ENCODE measurements around the gene MRTFA. TPM values are rescaled to one million over a fixed set of nuclear protein-coding genes. Genes with fewer than 3 reads are reported as not detected.

Gene MRTFA
- total RNA-seq, 3 donors from 2014 or later (not counting 1 experiment from before 2014, with no cell fraction given), result 81.8 to 91.9 (median 83.5) TPM

DNA sequence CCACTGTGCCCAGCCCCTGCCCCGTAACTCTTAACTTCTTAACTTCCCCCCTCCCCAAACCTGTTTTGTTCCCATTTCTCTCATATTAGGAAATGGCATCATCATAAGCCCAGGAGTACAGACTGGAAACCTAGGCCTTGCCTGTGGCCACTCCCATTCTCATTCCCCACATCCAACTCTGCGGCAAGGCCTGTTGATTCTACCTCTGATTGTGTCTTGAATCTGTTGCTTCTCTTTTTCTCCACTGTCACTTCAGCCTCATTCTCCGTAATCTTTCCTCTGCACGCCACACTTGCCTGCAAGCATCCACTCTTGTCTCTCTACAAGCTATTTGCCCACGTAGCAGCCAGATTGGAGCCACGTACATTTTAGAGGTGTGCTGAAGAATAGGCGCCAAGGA is 240.9 kb downstream of the MRTFA start:
- no peaks in the 10 kb centered on the region for H3K9me3 ChIP-seq (ENCODE audit: control insufficient read depth, insufficient read depth, low read length)
- Mint-ChIP-seq H3K27me3 (ENCODE audit: low read depth in 2 of 2) (no peaks in the 10 kb centered on the region), H3K4me1 (peaks cover 40 to 45% of the 10 kb centered on the region in 2 donors), H3K36me3 (peaks cover 5% of the 10 kb centered on the region), H3K9me3 (no peaks in the 10 kb centered on the region), H3K4me3 (no peak overlapping the region), H3K27ac (peak overlapping the region in 1 of 2 donors; percentile 2)
- no peak overlapping the region for H3K4me3 ChIP-seq (ENCODE audit: low read length)
- no peaks in the 10 kb centered on the region for H3K36me3 ChIP-seq (ENCODE audit: control insufficient read depth, insufficient read depth, low read length)
- TF ChIP-seq, protein P1, sequence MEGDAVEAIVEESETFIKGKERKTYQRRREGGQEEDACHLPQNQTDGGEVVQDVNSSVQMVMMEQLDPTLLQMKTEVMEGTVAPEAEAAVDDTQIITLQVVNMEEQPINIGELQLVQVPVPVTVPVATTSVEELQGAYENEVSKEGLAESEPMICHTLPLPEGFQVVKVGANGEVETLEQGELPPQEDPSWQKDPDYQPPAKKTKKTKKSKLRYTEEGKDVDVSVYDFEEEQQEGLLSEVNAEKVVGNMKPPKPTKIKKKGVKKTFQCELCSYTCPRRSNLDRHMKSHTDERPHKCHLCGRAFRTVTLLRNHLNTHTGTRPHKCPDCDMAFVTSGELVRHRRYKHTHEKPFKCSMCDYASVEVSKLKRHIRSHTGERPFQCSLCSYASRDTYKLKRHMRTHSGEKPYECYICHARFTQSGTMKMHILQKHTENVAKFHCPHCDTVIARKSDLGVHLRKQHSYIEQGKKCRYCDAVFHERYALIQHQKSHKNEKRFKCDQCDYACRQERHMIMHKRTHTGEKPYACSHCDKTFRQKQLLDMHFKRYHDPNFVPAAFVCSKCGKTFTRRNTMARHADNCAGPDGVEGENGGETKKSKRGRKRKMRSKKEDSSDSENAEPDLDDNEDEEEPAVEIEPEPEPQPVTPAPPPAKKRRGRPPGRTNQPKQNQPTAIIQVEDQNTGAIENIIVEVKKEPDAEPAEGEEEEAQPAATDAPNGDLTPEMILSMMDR (IDR thresholded peaks at IDR 0.05), result no peak
- DNase-seq (no peak), ATAC-seq (no peak)
- intact Hi-C loops (cut with micrococcal nuclease), result no loop called here
- 85% methylated on average over 7 of the region's 7 CpGs for WGBS (ENCODE audit: insufficient coverage)
- no peak overlapping the region for H3K27ac ChIP-seq (ENCODE audit: low read length)
- H3K27me3 ChIP-seq (ENCODE audit: control insufficient read depth, insufficient read depth, low read length), result no peaks in the 10 kb centered on the region
- H3K4me1 ChIP-seq (ENCODE audit: control insufficient read depth, insufficient read depth, low read length), result peaks cover 26% of the 10 kb centered on the region

DNA sequence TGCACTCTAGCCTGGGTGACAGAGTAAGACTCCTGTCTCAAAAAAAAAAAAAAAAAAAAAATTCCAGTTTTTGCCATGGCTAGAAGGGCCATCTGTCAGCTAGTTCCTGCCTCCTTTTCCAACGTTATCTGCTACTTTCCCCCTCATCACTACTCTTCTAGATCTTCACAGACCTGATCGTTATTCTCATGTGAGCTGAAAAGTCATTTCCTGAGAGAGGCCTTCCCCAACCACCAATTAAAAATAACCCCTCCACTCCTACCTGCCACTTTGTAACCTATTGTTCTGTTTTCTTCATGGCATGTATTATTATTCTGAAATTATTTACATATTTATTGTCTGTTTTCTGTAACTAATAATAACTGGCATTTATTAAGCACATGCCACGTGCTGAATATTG is 241.9 kb downstream of the MRTFA start:
- peaks cover 35% of the 10 kb centered on the region in 2 donors for H3K4me1 Mint-ChIP-seq
- 10% methylated on average over 2 of the region's 3 CpGs for WGBS (ENCODE audit: insufficient coverage)
- no peak overlapping the region for H3K4me3 Mint-ChIP-seq
- no peak for ATAC-seq
- H3K4me3 ChIP-seq (ENCODE audit: low read length), result no peak overlapping the region
- TF ChIP-seq, protein P1 (IDR thresholded peaks at IDR 0.05), result no peak
- no peaks in the 10 kb centered on the region for H3K36me3 ChIP-seq (ENCODE audit: control insufficient read depth, insufficient read depth, low read length)
- H3K27ac Mint-ChIP-seq, result no peak overlapping the region
- H3K27ac ChIP-seq (ENCODE audit: low read length), result no peak overlapping the region
- H3K27me3 Mint-ChIP-seq (ENCODE audit: low read depth in 2 of 2), result no peaks in the 10 kb centered on the region
- peaks cover 16% of the 10 kb centered on the region for H3K4me1 ChIP-seq (ENCODE audit: control insufficient read depth, insufficient read depth, low read length)
- H3K27me3 ChIP-seq (ENCODE audit: control insufficient read depth, insufficient read depth, low read length), result no peaks in the 10 kb centered on the region
- no peaks in the 10 kb centered on the region for H3K9me3 Mint-ChIP-seq
- DNase-seq, result no peak
- H3K36me3 Mint-ChIP-seq, result peaks cover 5% of the 10 kb centered on the region
- intact Hi-C loops (cut with micrococcal nuclease), result no loop called here
- H3K9me3 ChIP-seq (ENCODE audit: control insufficient read depth, insufficient read depth, low read length), result no peaks in the 10 kb centered on the region

- no peaks in the 10 kb centered on the region for H3K27me3 ChIP-seq (ENCODE audit: control insufficient read depth, insufficient read depth, low read length)
- H3K9me3 Mint-ChIP-seq, result no peaks in the 10 kb centered on the region
- H3K27ac ChIP-seq (ENCODE audit: low read length), result no peak overlapping the region
- H3K4me1 Mint-ChIP-seq, result peaks cover 29 to 36% of the 10 kb centered on the region in 2 donors
- intact Hi-C loops (cut with micrococcal nuclease), result no loop called here
- TF ChIP-seq, protein P1 (IDR thresholded peaks at IDR 0.05), result no peak
- no peak overlapping the region for H3K4me3 Mint-ChIP-seq
- no peak overlapping the region for H3K4me3 ChIP-seq (ENCODE audit: low read length)
- ATAC-seq (no peak), DNase-seq (no peak)
- no peaks in the 10 kb centered on the region for H3K9me3 ChIP-seq (ENCODE audit: control insufficient read depth, insufficient read depth, low read length)
- no peak overlapping the region for H3K27ac Mint-ChIP-seq
- H3K27me3 Mint-ChIP-seq (ENCODE audit: low read depth in 2 of 2), result no peaks in the 10 kb centered on the region
- WGBS (ENCODE audit: insufficient coverage), result 95% methylated on average over 2 of the region's 2 CpGs
- H3K36me3 Mint-ChIP-seq, result peaks cover 5% of the 10 kb centered on the region
- no peaks in the 10 kb centered on the region for H3K36me3 ChIP-seq (ENCODE audit: control insufficient read depth, insufficient read depth, low read length)
- peaks cover 9% of the 10 kb centered on the region for H3K4me1 ChIP-seq (ENCODE audit: control insufficient read depth, insufficient read depth, low read length)
Observed at GRCh38 chr22:40392618-40393017, 243.9 kb downstream of the MRTFA start.

- H3K4me1 ChIP-seq (ENCODE audit: control insufficient read depth, insufficient read depth, low read length), result no peaks in the 10 kb centered on the region
- H3K9me3 ChIP-seq (ENCODE audit: control insufficient read depth, insufficient read depth, low read length), result no peaks in the 10 kb centered on the region
- TF ChIP-seq, protein P1 (IDR thresholded peaks at IDR 0.05), result no peak
- H3K36me3 Mint-ChIP-seq, result peaks cover 5% of the 10 kb centered on the region
- no peak overlapping the region for H3K4me3 Mint-ChIP-seq
- intact Hi-C loops (cut with micrococcal nuclease), result no loop called here
- H3K4me1 Mint-ChIP-seq, result peaks cover 24 to 33% of the 10 kb centered on the region in 2 donors
- no peak overlapping the region for H3K27ac Mint-ChIP-seq
- no peak overlapping the region for H3K27ac ChIP-seq (ENCODE audit: low read length)
- no peak overlapping the region for H3K4me3 ChIP-seq (ENCODE audit: low read length)
- H3K27me3 Mint-ChIP-seq (ENCODE audit: low read depth in 2 of 2), result no peaks in the 10 kb centered on the region
- WGBS (ENCODE audit: insufficient coverage), result 93% methylated on average over 2 of the region's 2 CpGs
- no peaks in the 10 kb centered on the region for H3K9me3 Mint-ChIP-seq
- ATAC-seq (no peak), DNase-seq (no peak)
- H3K36me3 ChIP-seq (ENCODE audit: control insufficient read depth, insufficient read depth, low read length), result no peaks in the 10 kb centered on the region
- H3K27me3 ChIP-seq (ENCODE audit: control insufficient read depth, insufficient read depth, low read length), result no peaks in the 10 kb centered on the region
Observed at GRCh38 chr22:40391417-40391816, 245.1 kb downstream of the MRTFA start.
